ENCODE data around the gene IPPK. TPM values are rescaled to one million over a fixed set of nuclear protein-coding genes. Genes with fewer than 3 reads are reported as not detected.

The IPPK gene
- total RNA-seq, 1 experiment from 2014 or later, result 15.4 TPM

- Histone ChIP-seq H3K36me3 (ENCODE audit: control insufficient read depth in 1 of 2, insufficient read depth in 2 of 2, low read length in 2 of 2) (peaks cover 20 to 38% of the 10 kb centered on the region in 2 experiments; a peak in 3 of 4 replicates), H4K20me1 (ENCODE audit: insufficient read depth) (no peaks in the 10 kb centered on the region), H3K9me3 (ENCODE audit: control insufficient read depth in 1 of 2, insufficient read depth in 1 of 2, low read depth in 1 of 2, low read length in 2 of 2) (no peaks in the 10 kb centered on the region), H2AFZ (ENCODE audit: low read depth, low read length, poor library complexity, severe bottlenecking) (no peak overlapping the region), H3K79me2 (ENCODE audit: insufficient read depth, low read length) (0 out of 2 replicates have a peak, but pooled peaks cover 6% of the 10 kb centered on the region), H3K9me2 (ENCODE audit: insufficient read depth) (no peaks in the 10 kb centered on the region), H3K9ac (ENCODE audit: low read length) (no peak overlapping the region), H3K4me3 (replicated peaks in 1 of 2; ENCODE audit: low read depth in 1 of 2, low read length in 2 of 2) (no peak overlapping the region), H3K4me1 (ENCODE audit: control insufficient read depth in 1 of 2, insufficient read depth in 2 of 2, low read length in 2 of 2) (no peaks in the 10 kb centered on the region), H3K27me3 (ENCODE audit: insufficient read depth, low read length) (no peaks in the 10 kb centered on the region), H3K27ac (ENCODE audit: low read depth, low read length) (no peak overlapping the region), H3K4me2 (ENCODE audit: low read length) (no peak overlapping the region)
- TF ChIP-seq JUND (IDR thresholded peaks at IDR 0.05) (no peak), ZNF274 (IDR thresholded peaks at IDR 0.05; ENCODE audit: low read depth, low read length) (no peak), EGR1 (IDR thresholded peaks at IDR 0.05; ENCODE audit: low read depth) (no peak), POLR2A (IDR thresholded peaks at IDR 0.05; ENCODE audit: borderline replicate concordance, extremely low read depth, insufficient read depth, insufficient read length) (no peak)
- intact Hi-C loops (cut with micrococcal nuclease), result no loop called here
- no peak for DNase-seq (ENCODE audit: low read depth, low spot score)
- ChIA-PET RAD21 (ENCODE audit: low non-redundant PET in 1 of 2, low total read pairs in 2 of 2, uncharacterized antibody in 2 of 2, unreplicated experiment in 2 of 2) (no interaction called here), POLR2A (no interaction called here), CTCF (no interaction called here)
- BruUV-seq (replicated peaks), result no TSS peak
- ATAC-seq, result no peak
These were observed 25.7 kb downstream of the IPPK start for GRCh38 chr9:92644278-92644677.

GRCh38 chr9:92642564-92642963, 27.4 kb downstream of the IPPK start:
- Histone ChIP-seq H3K9ac (ENCODE audit: low read length) (no peak overlapping the region), H3K4me3 (replicated peaks in 1 of 2; ENCODE audit: low read depth in 1 of 2, low read length in 2 of 2) (no peak overlapping the region), H3K4me2 (ENCODE audit: low read length) (no peak overlapping the region), H3K27ac (ENCODE audit: low read depth, low read length) (no peak overlapping the region), H3K4me1 (ENCODE audit: control insufficient read depth in 1 of 2, insufficient read depth in 2 of 2, low read length in 2 of 2) (no peaks in the 10 kb centered on the region), H3K36me3 (ENCODE audit: control insufficient read depth in 1 of 2, insufficient read depth in 2 of 2, low read length in 2 of 2) (peaks cover 18 to 34% of the 10 kb centered on the region in 2 experiments; a peak in 3 of 4 replicates), H3K27me3 (ENCODE audit: insufficient read depth, low read length) (no peaks in the 10 kb centered on the region), H3K9me3 (ENCODE audit: control insufficient read depth in 1 of 2, insufficient read depth in 1 of 2, low read depth in 1 of 2, low read length in 2 of 2) (no peaks in the 10 kb centered on the region), H2AFZ (ENCODE audit: low read depth, low read length, poor library complexity, severe bottlenecking) (no peak overlapping the region), H3K79me2 (ENCODE audit: insufficient read depth, low read length) (0 out of 2 replicates have a peak, but pooled peaks cover 6% of the 10 kb centered on the region), H4K20me1 (ENCODE audit: insufficient read depth) (no peaks in the 10 kb centered on the region), H3K9me2 (ENCODE audit: insufficient read depth) (no peaks in the 10 kb centered on the region)
- TF ChIP-seq ZFX (IDR thresholded peaks at IDR 0.05), result no peak
- no peak for TF ChIP-seq CEBPB (IDR thresholded peaks at IDR 0.05; ENCODE audit: low read depth)
- TF ChIP-seq EZH2 (IDR thresholded peaks at IDR 0.05), result no peak
- TF ChIP-seq MAX (IDR thresholded peaks at IDR 0.05), result no peak
- no peak for TF ChIP-seq SRF (IDR thresholded peaks at IDR 0.05; ENCODE audit: low read depth)
- no peak for TF ChIP-seq EGR1 (IDR thresholded peaks at IDR 0.05; ENCODE audit: low read depth)
- no peak for TF ChIP-seq FOSL1 (IDR thresholded peaks at IDR 0.05; ENCODE audit: low read depth)
- TF ChIP-seq YY1 (IDR thresholded peaks at IDR 0.05; ENCODE audit: extremely low read depth, insufficient replicate concordance, low read depth, low read length), result no peak
- no peak for TF ChIP-seq JUND (IDR thresholded peaks at IDR 0.05)
- CTCF ChIA-PET, result no interaction called here
- intact Hi-C loops (cut with micrococcal nuclease), result no loop called here
- no peak for ATAC-seq
- RAD21 ChIA-PET (ENCODE audit: low non-redundant PET in 1 of 2, low total read pairs in 2 of 2, uncharacterized antibody in 2 of 2, unreplicated experiment in 2 of 2), result no interaction called here
- BruUV-seq (replicated peaks), result no TSS peak
- DNase-seq (ENCODE audit: low read depth, low spot score), result no peak
- POLR2A ChIA-PET, result no interaction called here

Measured in HCT116 (cell line).